GM18868 (cell line): Measurements from ENCODE around the gene PGAP2.

Source experiments
- ATAC-seq: cut with Tn5 transposase; IDR thresholded peaks from one replicate; pipeline ENCODE4 v1.9.1; 2021; ENCODE audit warnings: mild to moderate bottlenecking, moderate library complexity; ENCODE audit not compliant: unreplicated experiment

PGAP2 gene

DNA sequence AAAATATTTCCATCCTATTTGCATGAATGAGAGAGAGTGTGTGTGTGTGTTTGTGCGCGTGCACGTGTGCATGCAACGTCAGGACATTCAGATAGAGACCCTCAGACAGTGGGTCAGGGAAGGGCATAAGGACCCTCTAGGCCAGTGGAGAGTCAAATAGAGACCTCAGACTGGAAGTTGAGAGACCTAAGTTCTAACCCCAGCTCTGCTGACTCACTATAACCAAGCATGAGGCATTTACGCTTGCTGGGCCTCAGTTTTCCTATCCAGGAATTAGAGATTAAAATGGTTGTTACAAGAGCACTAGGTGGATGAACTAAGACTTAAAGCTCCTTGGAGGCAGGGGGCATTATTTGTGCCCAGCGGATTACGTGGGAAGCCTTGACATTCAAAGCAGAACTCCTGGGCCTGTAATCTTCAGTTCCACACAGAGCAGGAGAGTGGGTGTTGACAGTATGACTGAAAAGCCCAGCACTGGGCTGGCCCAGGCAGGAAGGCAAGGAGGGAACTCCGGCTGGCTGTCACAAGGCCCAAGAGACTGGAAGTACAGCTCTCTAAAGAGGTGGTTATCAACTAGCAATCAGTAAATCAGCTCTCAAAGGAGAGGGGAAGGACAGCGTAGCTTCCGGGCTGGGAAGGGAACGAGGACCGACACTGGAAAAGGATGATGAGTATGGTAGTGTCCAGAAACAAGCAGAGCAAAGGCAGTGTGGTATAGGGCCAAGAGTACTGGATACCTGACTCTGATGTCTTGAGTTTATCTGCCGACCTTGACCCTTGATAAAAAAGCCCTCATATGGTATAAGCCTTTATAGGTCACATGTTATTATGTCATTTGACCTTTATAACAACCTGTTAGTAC is 23.2 kb downstream of the PGAP2 start:
- ATAC-seq: no peak

DNA sequence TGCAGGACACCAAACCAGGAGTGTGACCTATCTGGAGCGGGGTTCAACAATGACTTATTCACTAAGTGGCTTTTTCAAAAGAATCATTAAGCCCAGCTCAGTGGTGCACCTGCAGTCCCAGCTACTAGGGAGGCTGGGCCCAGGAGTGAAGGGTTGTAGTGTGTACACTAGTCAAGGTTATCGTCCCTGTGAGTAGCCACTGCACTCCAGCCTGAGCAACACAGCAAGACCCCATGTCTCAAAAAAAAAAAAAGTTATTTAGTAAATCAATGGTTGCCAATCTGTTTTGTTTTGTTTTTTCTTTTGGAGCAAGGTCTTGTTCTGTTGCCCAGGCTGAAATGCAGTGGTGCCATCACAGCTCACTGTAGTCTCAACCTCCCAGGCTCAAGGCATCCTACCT is 24.5 kb downstream of the PGAP2 start:
- ATAC-seq: no peak

DNA sequence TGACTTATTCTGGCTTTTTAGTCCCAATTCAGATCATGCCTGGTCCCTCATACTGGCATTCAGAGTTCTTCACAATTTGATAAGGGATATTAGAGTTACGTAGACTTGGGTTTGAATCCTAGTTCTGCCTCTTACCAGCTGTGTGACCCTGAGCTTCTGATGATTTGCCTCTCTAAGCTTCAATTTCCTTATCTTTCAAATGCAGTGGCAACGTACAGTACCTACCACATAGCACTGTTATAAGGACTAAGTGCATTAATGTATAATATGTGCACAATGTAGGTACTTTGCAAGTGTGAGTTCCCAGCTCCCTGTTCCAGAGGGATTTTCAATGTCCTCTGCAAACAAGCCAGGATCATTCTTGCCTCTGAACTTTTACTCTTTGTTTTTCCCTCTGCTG is 25.1 kb downstream of the PGAP2 start:
- no peak for ATAC-seq

DNA sequence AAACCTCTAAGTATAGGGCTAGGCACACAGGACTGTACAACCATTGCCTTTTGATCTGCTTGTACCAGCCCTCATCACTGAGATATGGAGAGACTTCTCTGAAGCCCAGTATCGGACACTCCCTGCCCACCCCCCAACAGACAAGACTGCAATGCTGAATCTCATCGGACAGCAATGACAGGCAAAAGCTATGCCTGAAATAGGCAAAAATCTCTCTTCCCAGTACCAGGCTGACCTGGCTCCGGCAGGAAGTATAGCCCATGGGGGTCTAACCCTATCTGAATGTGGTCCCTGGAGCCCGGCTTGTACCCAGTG is 25.9 kb downstream of the PGAP2 start:
- ATAC-seq: no peak

DNA sequence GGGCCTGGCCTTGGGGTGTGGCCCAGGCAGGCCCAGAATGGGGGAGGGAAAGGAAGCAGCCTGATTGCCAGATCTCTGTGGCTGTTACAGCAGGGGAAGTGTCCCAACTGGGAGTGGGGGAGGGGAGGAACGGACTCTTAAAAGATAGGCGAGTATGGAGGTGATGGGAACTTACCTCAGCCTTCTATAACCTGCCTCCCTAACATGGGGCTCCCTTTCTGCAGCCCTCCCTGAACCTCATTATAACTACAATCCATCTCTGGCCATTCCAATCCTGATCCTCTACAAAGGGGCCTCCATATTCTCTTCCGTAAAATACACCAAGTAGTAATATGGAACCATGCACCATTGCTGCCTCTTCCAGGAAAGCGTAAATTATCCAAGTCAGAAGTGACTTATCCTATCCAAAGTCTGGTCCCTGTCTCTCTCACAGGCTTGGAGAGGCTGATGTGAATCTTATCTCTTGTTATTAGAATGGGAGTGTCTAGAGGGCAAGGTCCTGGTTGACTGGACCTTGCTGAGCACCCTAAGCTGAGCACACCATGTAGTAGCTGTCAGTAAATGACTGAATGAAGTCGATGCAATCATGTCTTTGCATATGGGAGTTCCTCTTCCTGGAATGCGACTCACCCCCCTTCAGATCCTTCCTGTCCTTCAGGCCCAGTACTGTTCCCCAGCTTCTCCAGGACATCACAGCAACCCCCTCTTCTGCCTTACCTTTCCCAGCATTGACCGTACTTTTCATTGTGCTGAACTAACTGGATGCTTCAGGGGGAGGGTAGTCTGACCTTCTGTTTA is 26.5 kb downstream of the PGAP2 start:
- ATAC-seq: no peak

DNA sequence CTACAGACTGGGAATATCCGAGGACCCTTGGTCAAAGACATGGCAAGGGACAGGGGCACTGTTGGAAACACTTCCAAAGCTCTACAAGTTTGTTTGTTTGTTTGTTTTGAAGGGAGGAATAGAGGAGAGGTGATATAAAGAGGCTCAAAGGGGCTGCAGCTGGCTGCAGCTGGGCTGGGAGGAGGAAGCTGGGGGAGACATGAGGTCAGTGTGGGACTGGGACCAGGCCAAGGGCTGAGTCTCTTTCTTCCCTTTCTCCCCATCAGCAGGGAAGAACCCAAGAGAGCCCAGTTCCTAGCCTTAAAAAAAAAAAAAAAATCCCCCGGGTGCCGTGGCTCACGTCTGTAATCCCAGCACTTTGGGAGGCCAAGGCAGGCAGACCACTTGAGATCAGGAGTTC is 27.4 kb downstream of the PGAP2 start:
- no peak for ATAC-seq

DNA sequence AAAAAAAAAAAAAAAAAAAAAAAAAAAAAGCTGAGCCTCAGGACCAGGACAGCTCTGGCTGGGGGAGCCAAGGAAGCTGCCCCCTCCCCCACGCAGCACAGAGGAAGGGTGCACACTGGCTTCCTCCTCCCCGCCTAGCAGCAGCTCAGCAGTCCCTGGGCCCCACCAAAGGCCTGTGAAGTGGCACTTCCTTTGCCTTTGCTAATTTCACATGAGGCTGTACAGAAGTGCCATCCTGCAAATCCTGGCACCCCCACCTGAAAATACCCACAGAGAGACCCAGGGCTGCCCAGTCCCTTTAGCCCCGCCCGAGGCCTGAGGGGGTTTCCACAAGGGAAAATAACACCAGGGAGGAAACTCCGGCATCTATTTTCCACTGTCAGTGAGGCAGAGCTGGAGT is 28.5 kb downstream of the PGAP2 start:
- ATAC-seq: no peak

DNA sequence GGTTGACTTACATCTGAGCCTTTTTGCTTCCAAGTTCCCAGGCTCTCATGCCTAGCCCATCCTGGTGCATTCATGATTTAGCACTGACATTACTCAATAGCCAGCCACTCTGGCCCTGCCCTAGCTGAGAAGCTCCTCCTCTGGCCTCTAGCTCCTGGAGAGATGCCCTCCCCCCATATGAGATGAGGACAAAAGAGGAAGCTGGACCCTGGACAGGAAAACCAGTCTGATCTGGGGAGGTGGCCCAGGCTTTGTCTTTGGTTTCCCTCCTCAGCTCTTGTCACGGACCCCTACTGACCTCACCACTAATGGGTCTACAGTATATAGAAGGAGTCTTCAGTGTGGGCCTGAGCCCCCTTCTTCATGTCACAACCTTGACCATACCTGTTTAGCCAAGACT is 29.4 kb downstream of the PGAP2 start:
- no peak for ATAC-seq

DNA sequence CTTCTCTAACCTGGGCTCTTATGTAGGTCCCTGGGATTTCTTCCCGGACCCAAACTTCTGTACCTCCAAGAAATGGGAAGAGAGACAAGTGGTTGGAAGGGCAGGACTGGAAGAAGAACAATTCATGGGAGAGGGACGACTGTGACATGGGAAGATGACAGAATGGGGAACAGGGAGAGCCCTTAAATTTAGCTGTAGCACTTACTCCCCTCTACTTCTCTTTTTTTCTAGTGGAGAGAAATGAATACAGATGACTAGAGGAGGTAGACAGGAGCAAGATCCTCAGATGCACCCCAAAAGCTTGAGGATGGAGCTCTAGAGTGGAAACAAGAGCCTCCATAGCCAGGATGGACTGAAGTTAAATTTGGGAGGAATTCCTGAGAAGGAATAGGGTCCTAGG is 30.1 kb downstream of the PGAP2 start:
- no peak for ATAC-seq

DNA sequence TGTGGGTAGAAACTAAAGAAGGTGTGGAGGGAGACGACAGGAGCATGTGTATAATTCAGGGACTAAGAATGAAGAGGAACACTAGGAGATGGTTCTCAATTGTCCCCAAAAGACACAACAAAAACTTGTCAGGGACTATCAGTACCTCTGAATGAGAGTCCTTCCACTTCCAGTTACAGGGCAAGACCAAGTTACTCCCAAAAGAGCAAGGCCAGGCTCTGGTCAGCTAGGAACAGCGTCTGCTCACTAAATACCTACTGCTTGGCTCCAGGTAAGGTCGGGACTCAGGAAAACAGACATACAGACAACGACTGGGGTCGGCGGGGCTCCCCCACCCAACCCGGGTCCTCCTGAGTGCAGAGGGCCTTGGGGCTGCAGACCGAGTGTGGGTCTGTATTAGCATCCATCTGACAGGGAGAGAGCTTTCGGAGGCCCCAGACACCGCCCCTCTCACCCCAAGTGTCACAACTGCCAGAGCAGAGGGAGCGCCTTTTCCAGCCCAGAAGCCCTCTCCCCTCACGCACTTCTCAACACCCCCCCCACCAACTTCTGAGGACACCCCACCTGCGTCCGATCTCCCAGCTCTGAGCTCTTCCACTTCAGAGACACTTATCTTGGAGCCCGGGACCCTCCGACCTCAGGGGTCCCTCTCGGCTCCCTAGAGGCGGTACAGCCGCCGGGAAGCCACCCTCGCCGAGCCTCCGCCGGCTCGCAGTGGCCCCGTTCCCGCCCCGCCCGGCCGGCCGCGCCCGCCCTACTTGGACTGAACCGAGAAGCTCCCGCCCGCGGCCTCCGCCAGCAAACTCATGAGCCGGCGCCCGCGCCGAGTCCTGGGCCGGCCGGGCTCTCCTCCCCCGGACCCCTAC is 31.9 kb downstream of the PGAP2 start:
- no peak for ATAC-seq

DNA sequence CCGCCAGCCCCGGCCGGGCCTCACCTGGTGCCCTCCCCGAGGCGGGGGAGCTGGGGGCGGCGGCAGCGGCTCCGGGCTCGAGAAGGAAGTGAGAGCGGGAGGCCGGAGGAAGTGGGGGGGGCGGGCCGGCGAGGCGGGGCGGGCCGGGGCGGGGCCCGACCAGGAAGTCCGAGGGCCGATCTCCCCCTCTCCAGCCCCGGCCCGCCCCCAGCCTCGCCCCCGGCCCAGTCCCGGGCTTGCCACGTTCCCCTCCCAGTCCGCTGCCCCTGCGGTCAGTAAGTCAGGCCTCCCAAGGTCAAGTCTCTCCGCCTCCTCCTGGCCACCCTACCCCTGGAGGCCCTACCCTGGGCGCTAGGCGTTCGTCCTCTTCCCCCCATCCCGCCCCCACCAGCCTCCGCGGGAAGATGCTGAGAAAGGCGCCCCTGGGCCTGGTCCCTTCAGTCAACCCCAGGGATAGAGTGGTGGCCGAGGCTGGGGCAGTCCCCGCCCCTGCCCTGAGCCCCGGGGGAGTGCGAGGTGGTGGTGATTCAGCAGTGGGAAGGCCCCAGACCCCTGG is 32.6 kb downstream of the PGAP2 start, which contains the start of gene RHOG:
Gene RHOG (minus strand): TSS at position 90 of the 556 bp plus-strand sequence. CDS start 12,821 bp downstream, outside the sequence.
- ATAC-seq: peak; percentile 33

DNA sequence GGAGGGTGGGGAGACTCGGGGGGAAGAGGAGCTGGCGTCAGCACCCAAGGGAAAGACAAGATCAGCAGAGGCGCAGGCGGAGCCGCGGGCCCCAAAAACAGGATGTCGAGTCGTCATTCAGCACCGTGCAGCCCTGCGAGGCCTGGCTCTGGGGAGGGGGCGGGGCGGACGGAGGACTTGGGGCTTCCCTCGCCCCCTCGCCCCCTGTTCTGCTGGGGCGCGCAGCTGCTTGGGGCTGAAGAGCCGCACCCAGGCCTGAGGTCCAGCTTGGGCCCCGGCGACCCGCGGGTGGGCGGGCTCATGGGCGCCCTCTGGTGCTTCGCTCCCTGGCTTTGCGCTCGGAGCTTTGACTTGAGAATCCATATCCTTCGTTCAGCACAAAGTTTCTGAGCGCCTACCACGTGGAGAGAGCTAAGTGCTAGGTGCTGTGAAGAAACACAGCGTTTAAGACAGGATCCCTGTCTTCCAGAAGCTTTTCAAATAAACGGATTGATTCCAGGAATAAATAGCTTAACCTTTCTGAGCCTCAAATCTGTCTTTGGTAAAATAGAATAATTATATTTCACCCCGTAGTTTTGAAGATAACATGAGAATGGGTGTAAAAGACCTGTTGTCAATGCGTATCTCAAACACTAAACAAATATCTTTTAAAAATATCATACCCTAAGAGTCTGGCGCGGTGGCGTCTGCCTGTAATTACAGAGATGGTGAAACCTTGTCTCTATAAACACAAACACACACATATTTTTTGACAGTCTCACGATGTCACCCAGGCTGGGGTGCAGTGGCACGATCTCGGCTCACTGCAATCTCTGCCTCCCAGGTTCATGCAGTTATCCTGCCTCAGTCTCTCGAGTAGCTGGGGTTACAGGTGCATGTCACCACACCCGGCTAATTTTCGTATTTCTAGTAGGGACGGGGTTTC is 33.3 kb downstream of the PGAP2 start:
- ATAC-seq: peak; percentile 52

DNA sequence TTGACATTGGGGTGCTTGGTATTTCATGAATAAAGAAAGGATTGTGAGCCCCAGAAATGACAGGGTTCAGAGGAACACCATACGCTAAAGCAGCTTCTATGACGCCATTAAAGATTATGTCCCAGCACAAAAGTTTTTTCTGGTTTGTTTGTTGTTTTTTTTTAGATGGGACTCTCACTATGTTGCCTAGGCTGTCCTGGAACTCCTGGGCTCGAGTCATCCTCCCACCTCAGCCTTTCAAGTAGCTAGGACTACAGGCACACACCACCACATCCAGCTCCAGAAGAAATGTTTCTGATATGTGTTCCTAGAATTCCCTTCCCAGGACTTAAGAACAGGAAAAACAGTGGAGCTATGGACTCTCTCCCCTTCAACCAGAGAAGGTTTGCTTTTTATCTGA is 35.0 kb downstream of the PGAP2 start:
- no peak for ATAC-seq

DNA sequence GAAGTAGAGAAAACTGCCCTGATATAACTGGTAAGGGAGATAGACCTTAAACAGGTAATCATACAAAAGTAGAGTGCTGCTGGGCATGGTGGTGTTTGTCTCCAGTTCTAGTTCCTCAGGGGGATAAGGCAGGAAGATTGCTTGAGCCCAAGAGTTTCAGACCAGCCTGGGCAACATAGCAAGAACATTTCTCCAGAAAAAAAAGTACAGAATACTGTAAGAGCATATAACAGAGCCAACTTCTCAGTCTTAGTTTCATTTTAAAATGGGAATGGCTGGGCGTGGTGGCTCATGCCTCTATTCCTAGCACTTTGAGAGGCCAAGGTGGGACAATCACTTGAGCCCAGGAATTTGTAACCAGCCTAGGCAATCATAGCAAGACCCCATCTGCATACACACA is 36.9 kb downstream of the PGAP2 start:
- no peak for ATAC-seq

DNA sequence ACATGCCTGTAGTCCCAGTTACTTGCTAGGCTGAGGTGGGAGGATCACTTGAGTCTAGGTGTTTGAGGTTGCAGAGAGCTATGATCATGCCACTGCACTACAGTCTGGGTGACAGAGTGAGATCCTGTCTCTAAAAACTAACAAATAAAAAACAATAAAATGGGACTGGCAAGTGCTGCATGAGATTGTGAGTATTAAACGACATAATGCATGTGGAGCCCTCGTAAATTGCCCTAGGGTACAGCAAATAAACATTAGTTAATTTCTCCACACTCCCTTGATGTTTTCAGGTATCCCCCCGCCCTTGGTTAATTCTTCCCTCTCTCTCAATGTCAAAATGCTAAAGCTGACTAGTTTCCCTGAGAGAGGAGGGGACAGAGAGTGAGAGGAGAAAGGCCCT is 37.3 kb downstream of the PGAP2 start:
- ATAC-seq: no peak

DNA sequence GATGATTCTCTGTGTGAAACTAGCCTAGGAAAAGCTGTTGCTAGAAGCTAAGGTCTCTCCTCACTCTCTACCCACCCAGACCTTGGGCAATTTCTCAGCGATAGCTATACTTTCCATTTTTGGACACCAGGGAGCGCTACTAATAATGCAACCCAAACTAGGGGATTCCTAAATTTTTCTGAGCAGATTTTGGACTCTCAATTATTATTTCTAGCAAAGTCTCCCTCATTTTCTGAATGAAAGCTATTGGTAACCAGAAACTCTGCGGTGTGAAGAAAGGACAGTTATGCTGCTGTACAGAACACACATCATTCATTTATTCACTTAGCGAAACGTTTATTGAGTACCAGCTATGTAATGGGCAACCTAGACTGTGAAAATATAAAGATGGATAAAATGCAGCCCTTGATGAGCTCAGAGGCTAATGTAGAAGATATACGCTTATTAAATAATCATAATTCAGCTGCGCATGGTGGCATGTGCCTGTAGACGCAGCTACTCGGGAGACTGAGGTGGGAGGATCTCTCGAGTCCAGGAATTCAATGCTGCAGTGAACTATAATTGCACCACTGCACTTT is 41.0 kb downstream of the PGAP2 start:
- no peak for ATAC-seq

DNA sequence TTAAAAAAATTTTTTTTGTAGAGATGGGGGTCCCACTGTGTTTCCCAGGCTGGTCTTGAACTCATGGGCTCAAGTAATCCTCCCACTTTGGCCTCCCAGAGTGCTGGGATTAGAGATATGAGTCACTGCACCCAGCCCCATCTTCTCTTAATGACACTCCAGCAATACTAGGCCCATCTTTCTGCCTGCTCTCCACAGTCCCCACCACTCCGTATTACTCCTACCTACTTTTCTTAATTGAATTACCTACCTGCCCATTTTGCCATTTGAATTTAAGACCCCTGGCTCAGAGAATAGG is 45.1 kb downstream of the PGAP2 start:
- no peak for ATAC-seq

DNA sequence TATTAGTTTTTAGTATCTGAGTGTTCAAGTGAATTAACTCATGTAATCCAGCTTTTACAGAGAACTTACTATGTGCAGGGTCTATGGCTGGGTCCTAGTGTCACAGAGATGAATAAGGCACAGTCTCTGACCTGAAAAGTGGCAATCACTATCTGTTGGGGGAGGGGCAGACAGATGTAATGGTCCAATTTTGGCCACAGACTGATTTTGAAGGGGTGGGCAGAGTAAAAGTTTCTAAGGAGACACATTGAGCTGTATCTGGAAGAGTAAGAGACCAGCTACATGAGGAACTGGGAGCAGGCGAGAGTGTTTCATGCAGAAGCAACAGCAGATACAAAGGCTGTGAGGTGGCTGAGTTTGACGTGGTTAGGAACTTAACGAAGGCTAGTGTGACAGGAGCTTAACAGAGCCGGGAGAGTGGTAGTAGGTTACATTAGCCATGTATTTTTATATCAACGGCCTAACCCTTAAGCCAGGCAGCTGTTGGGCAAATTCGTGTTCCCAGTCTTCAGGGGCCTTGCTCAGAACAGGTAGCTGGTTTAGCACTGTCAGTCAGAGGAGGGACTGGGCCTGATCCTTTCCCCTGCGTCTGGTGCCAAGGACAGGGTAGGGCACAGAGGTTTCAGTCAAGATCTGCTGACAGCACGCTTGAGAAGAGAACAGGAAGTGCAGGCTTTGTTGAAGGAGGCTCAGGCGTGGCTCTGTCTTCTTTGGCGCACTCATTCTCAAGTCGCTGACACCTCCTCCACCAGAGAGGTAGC is 45.7 kb downstream of the PGAP2 start:
- peak; percentile 48 for ATAC-seq

DNA sequence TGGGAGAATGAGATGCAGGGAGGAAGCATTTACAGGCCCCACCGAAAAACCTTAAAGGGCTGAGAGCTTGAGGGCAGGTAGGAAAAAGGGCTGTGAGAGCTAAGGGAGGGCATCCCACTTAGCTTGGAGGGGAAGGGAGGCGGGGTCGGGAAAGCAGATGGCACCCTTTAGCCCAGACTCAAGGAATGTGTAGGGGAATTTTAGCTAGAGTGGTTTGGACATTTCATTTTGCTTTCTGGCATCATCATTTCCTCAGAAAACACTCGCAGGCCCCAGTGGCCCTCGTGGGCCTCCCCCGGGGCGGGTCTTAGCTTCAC is 46.3 kb downstream of the PGAP2 start:
- ATAC-seq: no peak
